NT2/D1 (cell line): ENCODE data around the gene AGBL5.

Source experiments
- YY1 ChIP-seq: IDR thresholded peaks from 2 replicates; pipeline ENCODE4 v1.6.1; 2011; ENCODE audit not compliant: insufficient read length, insufficient read depth
- ZNF274 ChIP-seq: IDR thresholded peaks from 2 replicates; pipeline ENCODE4 v1.6.1; 2011; ENCODE audit warnings: mild to moderate bottlenecking, low read depth, low read length

- TF ChIP-seq YY1: no peak
- no peak for TF ChIP-seq ZNF274
Measured at GRCh38 chr2:27117995-27118524, 66.6 kb downstream of the AGBL5 start.
